SK-N-SH (cell line): ENCODE measurements around the gene RHEBL1. TPM values are rescaled to one million over a fixed set of nuclear protein-coding genes. Genes with fewer than 3 reads are reported as not detected.

Experiments
- CTCF ChIA-PET: fragments of 300-600, 350-600 bp; formaldehyde crosslinking; extraction: SDS; loops from one replicate; lab custom pipeline; 2021; lab: Yijun Ruan, JAX
- POLR2A ChIA-PET: fragments of 350-600 bp; sonication (Branson Sonifier 250); formaldehyde crosslinking; extraction: SDS; loops from one replicate; lab custom pipeline; 2020; ENCODE audit warnings: antibody characterized with exemption, inconsistent platforms; lab: Yijun Ruan, JAX
- DNase-seq: peaks from one replicate; pipeline ENCODE4 v3.0.0; 2012
- H2AFZ ChIP-seq: fragments of 200-600 bp; sonication (generic); 2 replicates; pipeline ENCODE4 v1.8.1; 2016; ENCODE audit warnings: antibody characterized with exemption, mild to moderate bottlenecking, low read depth
- H3F3A ChIP-seq: fragments of 200-600 bp; sonication (generic); replicated peaks from 2 replicates; pipeline ENCODE3; 2016; ENCODE audit warnings: antibody characterized with exemption, mild to moderate bottlenecking; ENCODE audit not compliant: insufficient read depth
- H3K27ac ChIP-seq, 2 experiments: fragments of 200-500 bp in 1 of 2; fragments of 200-600 bp in 1 of 2; sonication (Bioruptor generic) in 1 of 2; sonication (generic), shearing (Covaris generic) in 1 of 2; 2 replicates each; pipeline versions ENCODE4 v1.5.1 to v1.6.1; 2014 to 2016; ENCODE audit warnings: low read depth in 2 of 2, inconsistent platforms in 1 of 2, low read length in 1 of 2, mild to moderate bottlenecking in 1 of 2, mixed read lengths in 1 of 2
- H3K27me3 ChIP-seq: fragments of 200-600 bp; sonication (generic), shearing (Covaris generic); 2 replicates; pipeline ENCODE4 v1.6.1; 2016; ENCODE audit warnings: mixed run types; ENCODE audit not compliant: insufficient read depth
- H3K36me3 ChIP-seq, 2 experiments: fragments of 200-500 bp in 1 of 2; fragments of 200-600 bp in 1 of 2; sonication (Bioruptor generic) in 1 of 2; sonication (generic) in 1 of 2; replicated peaks in 1 of 2; 2 replicates each; pipeline versions ENCODE3 to v1.5.1; 2014 to 2016; ENCODE audit warnings: low read length in 1 of 2, mild to moderate bottlenecking in 1 of 2; ENCODE audit not compliant: insufficient read depth in 2 of 2, control insufficient read depth in 1 of 2
- H3K4me1 ChIP-seq, 2 experiments: fragments of 200-500 bp in 1 of 2; fragments of 200-600 bp in 1 of 2; sonication (Bioruptor generic) in 1 of 2; sonication (generic), shearing (Covaris generic) in 1 of 2; 2 replicates each; pipeline versions ENCODE4 v1.5.1 to v1.6.1; 2014 to 2016; ENCODE audit warnings: low read depth in 1 of 2, low read length in 1 of 2, mixed run types in 1 of 2; ENCODE audit not compliant: insufficient read depth in 2 of 2, control insufficient read depth in 1 of 2
- H3K4me2 ChIP-seq: fragments of 200-600 bp; sonication (generic), shearing (Covaris generic); 2 replicates; pipeline ENCODE4 v1.6.1; 2017; ENCODE audit warnings: mixed run types
- H3K4me3 ChIP-seq, 2 experiments: fragments of 200-500 bp in 1 of 2; fragments of 200-600 bp in 1 of 2; sonication (Bioruptor generic) in 1 of 2; sonication (generic), shearing (Covaris generic) in 1 of 2; 2 replicates each; pipeline versions ENCODE4 v1.5.1 to v1.8.1; 2014 to 2016; ENCODE audit warnings: low read depth in 2 of 2, inconsistent platforms in 1 of 2, low read length in 1 of 2, mild to moderate bottlenecking in 1 of 2, mixed read lengths in 1 of 2, moderate library complexity in 1 of 2
- H3K79me2 ChIP-seq: fragments of 200-600 bp; sonication (generic); 2 replicates; pipeline ENCODE4 v1.8.1; 2017; ENCODE audit warnings: mild to moderate bottlenecking; ENCODE audit not compliant: insufficient read depth
- H3K9ac ChIP-seq: fragments of 200-600 bp; sonication (generic); 2 replicates; pipeline ENCODE4 v1.6.1; 2017; ENCODE audit warnings: mixed run types
- H3K9me2 ChIP-seq: fragments of 200-600 bp; sonication (generic); 2 replicates; pipeline ENCODE4 v1.6.1; 2017; ENCODE audit warnings: mixed run types
- H3K9me3 ChIP-seq: fragments of 200-600 bp; sonication (generic); 2 replicates; pipeline ENCODE4 v1.6.1; 2017; ENCODE audit warnings: mixed run types, mild to moderate bottlenecking, moderate library complexity
- H4K20me1 ChIP-seq: fragments of 200-600 bp; sonication (generic); 2 replicates; pipeline ENCODE4 v1.6.1; 2017; ENCODE audit warnings: mild to moderate bottlenecking, mixed run types; ENCODE audit not compliant: insufficient read depth
- CTCF ChIP-seq: fragments of 200-600 bp; sonication (generic); IDR thresholded peaks from 2 replicates; pipeline ENCODE4 v1.6.1; 2017; ENCODE audit warnings: antibody characterized with exemption, mild to moderate bottlenecking, moderate library complexity
- ELF1 ChIP-seq: IDR thresholded peaks from 2 replicates; pipeline ENCODE4 v1.4.0; 2012
- EP300 ChIP-seq, 2 experiments: IDR thresholded peaks; 2 replicates each; pipeline versions ENCODE4 v1.4.0 to v1.6.1; 2012; ENCODE audit warnings: borderline replicate concordance in 1 of 2, low read depth in 1 of 2, low read length in 1 of 2
- FOSL2 ChIP-seq: IDR thresholded peaks from 2 replicates; pipeline ENCODE4 v1.4.0; 2012; ENCODE audit warnings: low read depth, mild to moderate bottlenecking, moderate library complexity, borderline replicate concordance
- FOXJ3 ChIP-seq: sonication (generic); formaldehyde crosslinking; IDR thresholded peaks from 2 replicates; pipeline ENCODE4 v1.5.1; 2020; ENCODE audit warnings: mild to moderate bottlenecking, missing genetic modification reagents
- FOXM1 ChIP-seq: IDR thresholded peaks from 2 replicates; pipeline ENCODE4 v1.4.0; 2012; ENCODE audit warnings: low read depth, mild to moderate bottlenecking
- GABPA ChIP-seq: IDR thresholded peaks from 2 replicates; pipeline ENCODE4 v1.4.0; 2012; ENCODE audit warnings: low read depth, mild to moderate bottlenecking
- GATA2 ChIP-seq: sonication (generic); formaldehyde crosslinking; IDR thresholded peaks from 2 replicates; pipeline ENCODE4 v1.5.0; 2020; ENCODE audit warnings: mild to moderate bottlenecking, missing genetic modification reagents
- NRF1 ChIP-seq: IDR thresholded peaks from 2 replicates; pipeline ENCODE4 v1.6.1; 2012; ENCODE audit warnings: low read depth, mild to moderate bottlenecking, low read length
- RAD21 ChIP-seq: IDR thresholded peaks from 2 replicates; pipeline ENCODE4 v1.6.1; 2012; ENCODE audit warnings: mild to moderate bottlenecking, low read length
- RCOR1 ChIP-seq: fragments of 150-350 bp; IDR thresholded peaks from 2 replicates; pipeline ENCODE4 v1.6.1; 2017; ENCODE audit warnings: antibody characterized with exemption, low read length
- RFX5 ChIP-seq: IDR thresholded peaks from 2 replicates; pipeline ENCODE4 v1.6.1; 2012; ENCODE audit warnings: mild to moderate bottlenecking, improper control_type of control experiment, low read length
- RXRA ChIP-seq: IDR thresholded peaks from 2 replicates; pipeline ENCODE4 v1.4.0; 2012; ENCODE audit warnings: low read depth, mild to moderate bottlenecking, borderline replicate concordance
- TEAD4 ChIP-seq: IDR thresholded peaks from 2 replicates; pipeline ENCODE4 v1.4.0; 2012; ENCODE audit warnings: mild to moderate bottlenecking, borderline replicate concordance; ENCODE audit not compliant: insufficient read depth
- YY1 ChIP-seq: IDR thresholded peaks from 2 replicates; pipeline ENCODE4 v1.4.0; 2012; ENCODE audit warnings: low read depth, mild to moderate bottlenecking
- WGBS: methylation state at CpG from one replicate; pipeline ENCODE4 v1.1.6; 2017; ENCODE audit warnings: low lambda C conversion rate; 5-methylcytosine and 5-hydroxymethylcytosine counted together
- polyA plus RNA-seq, 3 experiments: library from polyadenylated mRNA; depleted of rRNA; stranded (reverse); fragments of >200 nt; gene quantifications; 2 replicates each; pipeline ENCODE4 v1.2.3, GENCODE V29; 2012
- TF ChIP-seq, protein P1 (sequence below): IDR thresholded peaks from 2 replicates; pipeline ENCODE4 v1.4.0; 2012; ENCODE audit warnings: low read depth, borderline replicate concordance
- TF ChIP-seq, protein P2 (sequence below): IDR thresholded peaks from 2 replicates; pipeline ENCODE4; 2012
- TF ChIP-seq, protein P3 (sequence below): fragments of 150-350 bp; IDR thresholded peaks from 2 replicates; pipeline ENCODE4 v1.6.1; 2016; ENCODE audit warnings: mild to moderate bottlenecking, low read depth, low read length

The RHEBL1 gene
- polyA plus RNA-seq, 1 of the 3 experiments (the other 2 are of a cell fraction) = 2.2 TPM

DNA sequence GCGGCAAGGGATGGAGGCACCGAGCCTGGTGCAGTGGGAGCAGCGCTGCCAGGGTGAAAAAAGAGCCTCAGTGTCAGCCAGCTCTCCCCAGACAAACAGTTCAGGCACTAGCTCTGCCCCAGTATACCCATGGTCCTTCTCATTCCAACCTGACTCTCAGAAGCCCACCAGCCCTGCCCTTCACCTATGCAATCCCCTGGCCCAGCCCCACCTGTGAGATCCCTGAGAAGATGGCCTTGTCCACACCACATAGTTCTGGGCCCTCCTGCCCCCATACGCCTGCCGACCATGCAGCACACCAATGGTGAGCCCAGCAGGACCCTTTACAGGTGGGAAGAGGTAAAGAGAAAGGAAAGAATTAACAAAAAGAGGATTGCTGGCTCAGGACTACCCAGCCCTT is 15.7 kb downstream of the RHEBL1 start:
- H3K79me2 ChIP-seq = peaks cover 65% of the 10 kb centered on the region
- no peak for TF ChIP-seq GATA2
- no peak for TF ChIP-seq RCOR1
- TF ChIP-seq RFX5 = no peak
- no peak for TF ChIP-seq FOXM1
- TF ChIP-seq FOSL2 = no peak
- TF ChIP-seq RXRA = no peak
- TF ChIP-seq YY1 = no peak
- no peak for TF ChIP-seq CTCF
- TF ChIP-seq GABPA = no peak
- TF ChIP-seq TEAD4 = no peak
- TF ChIP-seq, protein P1, sequence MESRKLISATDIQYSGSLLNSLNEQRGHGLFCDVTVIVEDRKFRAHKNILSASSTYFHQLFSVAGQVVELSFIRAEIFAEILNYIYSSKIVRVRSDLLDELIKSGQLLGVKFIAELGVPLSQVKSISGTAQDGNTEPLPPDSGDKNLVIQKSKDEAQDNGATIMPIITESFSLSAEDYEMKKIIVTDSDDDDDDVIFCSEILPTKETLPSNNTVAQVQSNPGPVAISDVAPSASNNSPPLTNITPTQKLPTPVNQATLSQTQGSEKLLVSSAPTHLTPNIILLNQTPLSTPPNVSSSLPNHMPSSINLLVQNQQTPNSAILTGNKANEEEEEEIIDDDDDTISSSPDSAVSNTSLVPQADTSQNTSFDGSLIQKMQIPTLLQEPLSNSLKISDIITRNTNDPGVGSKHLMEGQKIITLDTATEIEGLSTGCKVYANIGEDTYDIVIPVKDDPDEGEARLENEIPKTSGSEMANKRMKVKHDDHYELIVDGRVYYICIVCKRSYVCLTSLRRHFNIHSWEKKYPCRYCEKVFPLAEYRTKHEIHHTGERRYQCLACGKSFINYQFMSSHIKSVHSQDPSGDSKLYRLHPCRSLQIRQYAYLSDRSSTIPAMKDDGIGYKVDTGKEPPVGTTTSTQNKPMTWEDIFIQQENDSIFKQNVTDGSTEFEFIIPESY = no peak
- no peak overlapping the region for H3K4me2 ChIP-seq
- CTCF ChIA-PET = interaction anchor here (1.0 to 8.1 kb wide), 4 partner anchors 9 to 66 kb away, joined by 3 to 49 read pairs (median 4); no protein-coding TSS in a partner anchor
- peaks cover 24 to 35% of the 10 kb centered on the region in 2 experiments for H3K4me1 ChIP-seq
- DNase-seq = no peak
- H3K27ac ChIP-seq = no peak overlapping the region
- no peak overlapping the region for H3K9ac ChIP-seq
- WGBS = 93% methylated on average over 4 of the region's 5 CpGs
- POLR2A ChIA-PET = no interaction called here
- H3K9me2 ChIP-seq = no peaks in the 10 kb centered on the region
- H3F3A ChIP-seq = peaks cover 13% of the 10 kb centered on the region
- no peaks in the 10 kb centered on the region for H3K27me3 ChIP-seq
- H3K9me3 ChIP-seq = no peaks in the 10 kb centered on the region
- H3K36me3 ChIP-seq = peaks cover 25 to 59% of the 10 kb centered on the region in 2 experiments
- H2AFZ ChIP-seq = no peak overlapping the region
- H4K20me1 ChIP-seq = peaks cover 80% of the 10 kb centered on the region
- no peak overlapping the region for H3K4me3 ChIP-seq

- DNase-seq = no peak
- peaks cover 13% of the 10 kb centered on the region for H3F3A ChIP-seq
- H3K4me2 ChIP-seq = no peak overlapping the region
- peaks cover 56% of the 10 kb centered on the region for H3K79me2 ChIP-seq
- H3K4me3 ChIP-seq = no peak overlapping the region
- no peak overlapping the region for H3K27ac ChIP-seq
- H3K36me3 ChIP-seq = peaks cover 40 to 74% of the 10 kb centered on the region in 2 experiments
- H3K4me1 ChIP-seq = peaks cover 21 to 24% of the 10 kb centered on the region in 2 experiments
- ChIA-PET POLR2A (no interaction called here), CTCF (interaction anchor here (8.1 kb wide), 1 partner anchor 8 kb away, joined by 49 read pairs; no protein-coding TSS in a partner anchor)
- H2AFZ ChIP-seq = no peak overlapping the region
- H3K9ac ChIP-seq = no peak overlapping the region
- WGBS = 91% methylated on average over 16 of the region's 16 CpGs
- peaks cover 68% of the 10 kb centered on the region for H4K20me1 ChIP-seq
- H3K9me2 ChIP-seq = no peaks in the 10 kb centered on the region
- no peaks in the 10 kb centered on the region for H3K27me3 ChIP-seq
- H3K9me3 ChIP-seq = no peaks in the 10 kb centered on the region
- TF ChIP-seq, protein P1 = no peak
- TF ChIP-seq ELF1 (no peak), TEAD4 (no peak), FOXJ3 (CRISPR knock-in tag) (no peak), NRF1 (no peak), EP300 (IDR thresholded peaks at IDR 0.05; ENCODE audit: borderline replicate concordance in 1 of 2, low read depth in 1 of 2, low read length in 1 of 2) (no peak), GATA2 (no peak), RXRA (no peak), RAD21 (no peak), GABPA (no peak), FOSL2 (no peak)
- TF ChIP-seq, protein P2, sequence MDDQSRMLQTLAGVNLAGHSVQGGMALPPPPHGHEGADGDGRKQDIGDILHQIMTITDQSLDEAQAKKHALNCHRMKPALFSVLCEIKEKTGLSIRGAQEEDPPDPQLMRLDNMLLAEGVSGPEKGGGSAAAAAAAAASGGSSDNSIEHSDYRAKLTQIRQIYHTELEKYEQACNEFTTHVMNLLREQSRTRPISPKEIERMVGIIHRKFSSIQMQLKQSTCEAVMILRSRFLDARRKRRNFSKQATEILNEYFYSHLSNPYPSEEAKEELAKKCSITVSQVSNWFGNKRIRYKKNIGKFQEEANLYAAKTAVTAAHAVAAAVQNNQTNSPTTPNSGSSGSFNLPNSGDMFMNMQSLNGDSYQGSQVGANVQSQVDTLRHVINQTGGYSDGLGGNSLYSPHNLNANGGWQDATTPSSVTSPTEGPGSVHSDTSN = no peak
- TF ChIP-seq, protein P3, sequence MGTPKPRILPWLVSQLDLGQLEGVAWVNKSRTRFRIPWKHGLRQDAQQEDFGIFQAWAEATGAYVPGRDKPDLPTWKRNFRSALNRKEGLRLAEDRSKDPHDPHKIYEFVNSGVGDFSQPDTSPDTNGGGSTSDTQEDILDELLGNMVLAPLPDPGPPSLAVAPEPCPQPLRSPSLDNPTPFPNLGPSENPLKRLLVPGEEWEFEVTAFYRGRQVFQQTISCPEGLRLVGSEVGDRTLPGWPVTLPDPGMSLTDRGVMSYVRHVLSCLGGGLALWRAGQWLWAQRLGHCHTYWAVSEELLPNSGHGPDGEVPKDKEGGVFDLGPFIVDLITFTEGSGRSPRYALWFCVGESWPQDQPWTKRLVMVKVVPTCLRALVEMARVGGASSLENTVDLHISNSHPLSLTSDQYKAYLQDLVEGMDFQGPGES = no peak
Measured at GRCh38 chr12:49052451-49053208, 17.1 kb downstream of the RHEBL1 start.
